ENCODE data around the gene ZFAND3.
A peak's percentile ranks its signal among the peaks of the same experiment; 100 is the strongest.
"Not testable (repeated sequence)": the region's sequence is repeated elsewhere in the genome, so short reads cannot be mapped to it uniquely, and the experiment has no call there.

ZFAND3 gene

GRCh38 chr6:37982317-37982716 is 162.8 kb downstream of the ZFAND3 start:
- Mint-ChIP-seq H3K9me3 (no peaks in the 10 kb centered on the region), H3K4me3 (no peak overlapping the region), H3K4me1 (ENCODE audit: low read depth) (peaks cover 85% of the 10 kb centered on the region), H3K36me3 (ENCODE audit: low read depth) (peaks cover 11% of the 10 kb centered on the region), H3K27me3 (no peaks in the 10 kb centered on the region), H3K27ac (no peak overlapping the region)

GRCh38 chr6:37983720-37984501 is 164.4 kb downstream of the ZFAND3 start:
- Mint-ChIP-seq H3K36me3 (ENCODE audit: low read depth) (peaks cover 3% of the 10 kb centered on the region), H3K4me3 (peak overlapping the region; percentile 59), H3K27me3 (no peaks in the 10 kb centered on the region), H3K4me1 (ENCODE audit: low read depth) (peaks cover 87% of the 10 kb centered on the region), H3K27ac (peak overlapping the region; percentile 91), H3K9me3 (no peaks in the 10 kb centered on the region)

GRCh38 chr6:37984578-37984977 is 165.1 kb downstream of the ZFAND3 start:
- no peaks in the 10 kb centered on the region for H3K27me3 Mint-ChIP-seq
- peak overlapping the region; percentile 59 for H3K4me3 Mint-ChIP-seq
- no peaks in the 10 kb centered on the region for H3K9me3 Mint-ChIP-seq
- H3K4me1 Mint-ChIP-seq (ENCODE audit: low read depth), result peaks cover 87% of the 10 kb centered on the region
- peaks cover 6% of the 10 kb centered on the region for H3K36me3 Mint-ChIP-seq (ENCODE audit: low read depth)
- peak overlapping the region; percentile 91 for H3K27ac Mint-ChIP-seq

- H3K27ac Mint-ChIP-seq, result peak overlapping the region; percentile 49
- H3K9me3 Mint-ChIP-seq, result no peaks in the 10 kb centered on the region
- H3K4me3 Mint-ChIP-seq, result no peak overlapping the region
- H3K27me3 Mint-ChIP-seq, result no peaks in the 10 kb centered on the region
- peaks cover 7% of the 10 kb centered on the region for H3K36me3 Mint-ChIP-seq (ENCODE audit: low read depth)
- peaks cover 87% of the 10 kb centered on the region for H3K4me1 Mint-ChIP-seq (ENCODE audit: low read depth)
Measured at GRCh38 chr6:37985355-37985754, 165.8 kb downstream of the ZFAND3 start.

- Mint-ChIP-seq H3K4me1 (ENCODE audit: low read depth) (peaks cover 80% of the 10 kb centered on the region), H3K27me3 (no peaks in the 10 kb centered on the region), H3K27ac (peak overlapping the region; percentile 84), H3K9me3 (no peaks in the 10 kb centered on the region), H3K36me3 (ENCODE audit: low read depth) (peaks cover 4% of the 10 kb centered on the region), H3K4me3 (no peak overlapping the region)
Measured at GRCh38 chr6:37987018-37987417, 167.5 kb downstream of the ZFAND3 start.

GRCh38 chr6:37987559-37987958 is 168.0 kb downstream of the ZFAND3 start:
- Mint-ChIP-seq H3K36me3 (ENCODE audit: low read depth) (peaks cover 4% of the 10 kb centered on the region), H3K27me3 (no peaks in the 10 kb centered on the region), H3K27ac (peak overlapping the region; percentile 84), H3K4me1 (ENCODE audit: low read depth) (peaks cover 85% of the 10 kb centered on the region), H3K9me3 (no peaks in the 10 kb centered on the region), H3K4me3 (no peak overlapping the region)

GRCh38 chr6:37988127-37988526 is 168.6 kb downstream of the ZFAND3 start:
- Mint-ChIP-seq H3K4me1 (ENCODE audit: low read depth) (peaks cover 88% of the 10 kb centered on the region), H3K27ac (no peak overlapping the region), H3K4me3 (no peak overlapping the region), H3K27me3 (no peaks in the 10 kb centered on the region), H3K9me3 (no peaks in the 10 kb centered on the region), H3K36me3 (ENCODE audit: low read depth) (peaks cover 4% of the 10 kb centered on the region)

GRCh38 chr6:37988696-37989095 is 169.2 kb downstream of the ZFAND3 start:
- Mint-ChIP-seq H3K27ac (no peak overlapping the region), H3K4me3 (no peak overlapping the region), H3K27me3 (no peaks in the 10 kb centered on the region), H3K36me3 (ENCODE audit: low read depth) (peaks cover 4% of the 10 kb centered on the region), H3K4me1 (ENCODE audit: low read depth) (peaks cover 83% of the 10 kb centered on the region), H3K9me3 (no peaks in the 10 kb centered on the region)

GRCh38 chr6:37990762-37991525 is 171.4 kb downstream of the ZFAND3 start:
- peaks cover 61% of the 10 kb centered on the region for H3K4me1 Mint-ChIP-seq (ENCODE audit: low read depth)
- H3K4me3 Mint-ChIP-seq, result no peak overlapping the region
- peaks cover 4% of the 10 kb centered on the region for H3K36me3 Mint-ChIP-seq (ENCODE audit: low read depth)
- no peaks in the 10 kb centered on the region for H3K9me3 Mint-ChIP-seq
- no peaks in the 10 kb centered on the region for H3K27me3 Mint-ChIP-seq
- no peak overlapping the region for H3K27ac Mint-ChIP-seq

GRCh38 chr6:37992749-37993148 is 173.2 kb downstream of the ZFAND3 start:
- Mint-ChIP-seq H3K27me3 (no peaks in the 10 kb centered on the region), H3K36me3 (ENCODE audit: low read depth) (peaks cover 4% of the 10 kb centered on the region), H3K27ac (no peak overlapping the region), H3K4me1 (ENCODE audit: low read depth) (peaks cover 52% of the 10 kb centered on the region), H3K9me3 (peaks cover 3% of the 10 kb centered on the region), H3K4me3 (no peak overlapping the region)

- not testable (repeated sequence) for H3K36me3 Mint-ChIP-seq (ENCODE audit: low read depth)
- H3K4me1 Mint-ChIP-seq (ENCODE audit: low read depth), result peaks cover 52% of the 10 kb centered on the region
Measured at GRCh38 chr6:37993194-37993593, 173.7 kb downstream of the ZFAND3 start.

GRCh38 chr6:37993596-37993995 is 174.1 kb downstream of the ZFAND3 start:
- Mint-ChIP-seq H3K27ac (no peak overlapping the region), H3K4me3 (no peak overlapping the region), H3K4me1 (ENCODE audit: low read depth) (peaks cover 49% of the 10 kb centered on the region), H3K36me3 (ENCODE audit: low read depth) (peaks cover 12% of the 10 kb centered on the region), H3K27me3 (no peaks in the 10 kb centered on the region), H3K9me3 (peaks cover 11% of the 10 kb centered on the region)

More at GRCh38 chr6:37993194-37993593, 173.7 kb downstream of the ZFAND3 start:
- not testable (repeated sequence) for H3K27ac Mint-ChIP-seq, H3K9me3 Mint-ChIP-seq, H3K4me3 Mint-ChIP-seq, H3K27me3 Mint-ChIP-seq

- Mint-ChIP-seq H3K4me1 (ENCODE audit: low read depth) (peaks cover 42% of the 10 kb centered on the region), H3K27ac (no peak overlapping the region), H3K9me3 (peaks cover 12% of the 10 kb centered on the region), H3K36me3 (ENCODE audit: low read depth) (peaks cover 13% of the 10 kb centered on the region), H3K27me3 (no peaks in the 10 kb centered on the region), H3K4me3 (no peak overlapping the region)
Measured at GRCh38 chr6:37994223-37994622, 174.7 kb downstream of the ZFAND3 start.

- H3K4me3 Mint-ChIP-seq, result no peak overlapping the region
- H3K27me3 Mint-ChIP-seq, result no peaks in the 10 kb centered on the region
- H3K27ac Mint-ChIP-seq, result no peak overlapping the region
- H3K4me1 Mint-ChIP-seq (ENCODE audit: low read depth), result peaks cover 21% of the 10 kb centered on the region
- peaks cover 20% of the 10 kb centered on the region for H3K9me3 Mint-ChIP-seq
- peaks cover 14% of the 10 kb centered on the region for H3K36me3 Mint-ChIP-seq (ENCODE audit: low read depth)
Measured at GRCh38 chr6:37998366-37998765, 178.8 kb downstream of the ZFAND3 start.

- no peak overlapping the region for H3K4me3 Mint-ChIP-seq
- H3K27me3 Mint-ChIP-seq, result no peaks in the 10 kb centered on the region
- peaks cover 19% of the 10 kb centered on the region for H3K36me3 Mint-ChIP-seq (ENCODE audit: low read depth)
- H3K9me3 Mint-ChIP-seq, result peaks cover 20% of the 10 kb centered on the region
- H3K4me1 Mint-ChIP-seq (ENCODE audit: low read depth), result peaks cover 43% of the 10 kb centered on the region
- no peak overlapping the region for H3K27ac Mint-ChIP-seq
Measured at GRCh38 chr6:38001386-38001785, 181.9 kb downstream of the ZFAND3 start.

All from stimulated activated naive CD8-positive, alpha-beta T cell treated with anti-CD3 and anti-CD28 coated beads, Interleukin-15, Interleukin-2, amounts not matched to agents 100 ng/mL and 50 ng/mL, for 24 hours (primary cell).